LNCaP clone FGC (cell line): ENCODE results near the gene INKA1.
"Not testable (repeated sequence)": the region's sequence is repeated elsewhere in the genome, so short reads cannot be mapped to it uniquely, and the experiment has no call there.

Experiments used
- DNase-seq: peaks from one replicate; pipeline ENCODE4 v3.0.0-alpha.2; 2011; ENCODE audit warnings: low read depth
- H3K4me3 ChIP-seq: 2 replicates; pipeline ENCODE4 v1.5.1; 2011; ENCODE audit warnings: mild to moderate bottlenecking, low read depth, low read length, control low read depth
- CTCF ChIP-seq: IDR thresholded peaks from 2 replicates; pipeline ENCODE4 v1.5.1; 2012; ENCODE audit warnings: mild to moderate bottlenecking; ENCODE audit not compliant: control insufficient read depth, insufficient read depth; ENCODE audit errors: extremely low read depth

INKA1 gene

GRCh38 chr3:49769286-49769915 is 33.7 kb upstream of the INKA1 start:
- DNase-seq: no peak
- no peak overlapping the region for H3K4me3 ChIP-seq
- TF ChIP-seq CTCF: no peak

GRCh38 chr3:49769926-49770325 is 33.1 kb upstream of the INKA1 start:
- DNase-seq: no peak
- H3K4me3 ChIP-seq: no peak overlapping the region
- no peak for TF ChIP-seq CTCF

- no peak for DNase-seq
- TF ChIP-seq CTCF: no peak
- H3K4me3 ChIP-seq: no peak overlapping the region
Measured at GRCh38 chr3:49771340-49771938, 31.6 kb upstream of the INKA1 start.

DNA sequence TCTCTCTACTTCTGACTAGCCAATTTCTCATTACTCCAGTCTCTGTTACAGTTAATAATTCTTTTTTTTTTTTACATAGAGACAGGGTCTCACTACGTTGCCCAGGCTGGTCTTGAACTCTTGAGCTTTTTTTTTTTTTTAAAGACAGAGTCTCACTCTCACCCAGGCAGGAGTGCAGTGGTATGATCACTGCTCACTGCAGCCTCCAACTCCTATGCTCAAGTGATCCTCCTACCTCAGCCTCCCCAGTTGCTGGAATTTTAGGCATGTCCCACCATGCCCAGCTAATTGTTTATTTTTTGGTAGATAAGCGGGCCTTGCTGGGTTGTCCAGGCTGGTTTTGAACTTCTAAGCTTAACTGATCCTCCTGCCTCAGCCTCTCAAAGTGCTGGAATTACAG is 30.4 kb upstream of the INKA1 start:
- no peak overlapping the region for H3K4me3 ChIP-seq
- no peak for TF ChIP-seq CTCF
- no peak for DNase-seq

- DNase-seq: no peak
- no peak for TF ChIP-seq CTCF
Measured at GRCh38 chr3:49775538-49775937, 27.5 kb upstream of the INKA1 start.

DNA sequence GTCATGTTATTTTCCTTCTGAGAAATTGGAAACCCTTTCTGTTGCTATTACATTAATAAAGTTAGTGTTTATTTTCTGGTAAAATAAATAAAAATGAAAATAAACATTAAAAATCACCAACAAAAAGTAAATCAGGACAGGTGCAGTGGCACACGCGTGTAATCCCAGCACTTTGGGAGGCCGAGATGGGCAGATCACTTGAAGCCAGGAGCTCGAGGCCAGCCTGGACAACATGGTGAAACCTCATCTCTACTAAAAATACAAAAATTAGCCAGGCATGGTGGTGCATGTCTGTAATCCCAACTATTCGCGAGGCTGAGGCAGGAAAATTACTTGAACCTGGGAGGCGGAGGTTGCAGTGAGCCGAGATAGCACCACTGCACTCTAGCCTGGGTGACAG is 27.0 kb upstream of the INKA1 start:
- not testable (repeated sequence) for H3K4me3 ChIP-seq, DNase-seq

More at GRCh38 chr3:49775538-49775937, 27.5 kb upstream of the INKA1 start:
- H3K4me3 ChIP-seq: no peak overlapping the region

- no peak for TF ChIP-seq CTCF
- DNase-seq: no peak
- H3K4me3 ChIP-seq: no peak overlapping the region
Measured at GRCh38 chr3:49779358-49780079, 23.5 kb upstream of the INKA1 start.
